Renal pelvis (tissue), 4 donors: ENCODE data around the gene LARP6. TPM values are rescaled to one million over a fixed set of nuclear protein-coding genes. Genes with fewer than 3 reads are reported as not detected.
"Not testable (repeated sequence)": the region's sequence is repeated elsewhere in the genome, so short reads cannot be mapped to it uniquely, and the experiment has no call there.

Source experiments
- DNase-seq: peaks from one replicate; pipeline ENCODE4 v3.0.0-alpha.2; 2013
- polyA plus RNA-seq, 3 donors: library from polyadenylated mRNA; unstranded; fragments of 120-200 nt; gene quantifications; one replicate each; pipeline ENCODE4 v1.2.1, GENCODE V29; 2013; ENCODE audit not compliant: insufficient read length in 3 of 3

Gene LARP6
- polyA plus RNA-seq, 3 donors, result 12.9 to 19.1 (median 15.3) TPM

DNA sequence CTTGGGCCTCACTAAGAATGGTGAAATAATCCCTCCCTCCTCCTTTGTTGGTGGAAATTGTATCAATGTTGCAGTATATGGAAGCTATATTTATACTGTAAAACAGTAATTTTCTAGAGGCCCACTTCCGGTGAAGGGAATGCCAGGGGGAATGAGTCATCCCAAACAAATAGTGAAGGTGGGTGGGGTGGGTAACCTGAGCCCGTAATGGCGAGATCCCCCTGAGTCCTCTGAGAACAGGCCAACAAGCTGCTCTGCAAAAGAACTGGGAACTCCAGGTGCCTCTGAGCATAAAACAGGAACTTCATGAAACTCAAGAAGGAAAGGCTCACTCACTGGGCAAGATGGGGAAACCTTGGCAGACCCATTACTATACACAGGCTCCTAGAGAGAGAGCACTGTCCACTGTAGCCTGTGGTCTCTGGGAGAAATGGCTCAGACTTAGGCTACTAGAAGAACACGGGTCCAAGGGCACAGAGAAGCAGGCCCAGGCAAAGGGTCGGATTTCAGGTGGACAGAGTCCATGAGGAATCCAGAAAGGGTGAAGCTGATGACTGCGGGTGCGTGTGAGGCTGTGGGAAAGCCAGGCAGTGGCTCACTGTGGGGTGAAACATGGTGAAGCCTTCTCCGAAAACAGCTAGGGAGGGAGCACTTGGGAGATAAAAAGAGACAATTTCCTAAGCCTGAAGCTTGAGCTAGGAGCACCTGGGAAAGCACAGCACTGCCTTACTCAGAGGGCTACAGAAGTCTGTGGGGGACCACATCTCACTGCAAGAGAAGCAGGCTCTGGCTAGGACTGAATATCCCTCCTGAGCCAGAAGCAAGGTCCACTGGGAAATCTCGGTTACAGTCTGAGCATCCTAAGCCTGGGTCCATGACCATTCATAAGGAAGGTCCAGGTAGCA lies 19.8 kb downstream of the LARP6 start:
- DNase-seq, result no peak

DNA sequence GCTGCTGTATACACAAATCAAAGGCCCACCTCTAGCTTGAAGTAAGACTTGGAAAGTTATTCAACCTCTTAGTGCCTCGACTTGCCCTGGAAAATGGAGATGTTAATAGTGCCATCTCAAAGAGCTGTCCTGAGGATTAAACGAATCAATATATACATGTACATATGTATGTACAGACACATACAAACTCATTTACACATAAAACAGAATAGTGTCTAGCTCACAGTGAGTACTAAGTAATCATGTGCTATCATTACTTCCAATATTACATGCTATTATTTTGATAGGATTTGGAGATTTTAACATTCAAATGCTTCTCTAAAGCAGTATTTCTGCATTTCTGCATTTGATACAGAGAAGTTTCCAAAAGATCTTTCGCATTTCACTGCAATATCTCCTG lies 20.5 kb downstream of the LARP6 start:
- no peak for DNase-seq

DNA sequence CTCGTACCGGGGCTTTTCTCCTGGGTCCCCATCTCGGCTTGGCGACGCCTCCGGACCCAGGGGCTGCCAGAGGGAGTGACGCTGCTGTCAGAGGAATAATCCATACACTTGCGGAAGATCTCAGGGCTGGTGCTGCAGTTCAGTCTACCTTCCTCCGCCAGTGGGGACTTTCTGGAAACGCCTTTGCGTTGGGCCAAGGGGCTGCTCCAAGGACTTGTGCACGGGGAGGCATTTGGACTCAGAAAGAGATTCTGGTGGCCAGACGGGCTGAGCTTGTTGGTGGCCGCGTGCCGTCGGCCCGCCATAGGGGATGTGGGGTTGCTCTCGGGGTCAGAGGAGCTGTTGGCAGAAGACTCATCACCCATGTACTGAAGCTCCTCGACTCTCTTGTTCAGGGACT lies 21.8 kb downstream of the LARP6 start:
- DNase-seq, result no peak

DNA sequence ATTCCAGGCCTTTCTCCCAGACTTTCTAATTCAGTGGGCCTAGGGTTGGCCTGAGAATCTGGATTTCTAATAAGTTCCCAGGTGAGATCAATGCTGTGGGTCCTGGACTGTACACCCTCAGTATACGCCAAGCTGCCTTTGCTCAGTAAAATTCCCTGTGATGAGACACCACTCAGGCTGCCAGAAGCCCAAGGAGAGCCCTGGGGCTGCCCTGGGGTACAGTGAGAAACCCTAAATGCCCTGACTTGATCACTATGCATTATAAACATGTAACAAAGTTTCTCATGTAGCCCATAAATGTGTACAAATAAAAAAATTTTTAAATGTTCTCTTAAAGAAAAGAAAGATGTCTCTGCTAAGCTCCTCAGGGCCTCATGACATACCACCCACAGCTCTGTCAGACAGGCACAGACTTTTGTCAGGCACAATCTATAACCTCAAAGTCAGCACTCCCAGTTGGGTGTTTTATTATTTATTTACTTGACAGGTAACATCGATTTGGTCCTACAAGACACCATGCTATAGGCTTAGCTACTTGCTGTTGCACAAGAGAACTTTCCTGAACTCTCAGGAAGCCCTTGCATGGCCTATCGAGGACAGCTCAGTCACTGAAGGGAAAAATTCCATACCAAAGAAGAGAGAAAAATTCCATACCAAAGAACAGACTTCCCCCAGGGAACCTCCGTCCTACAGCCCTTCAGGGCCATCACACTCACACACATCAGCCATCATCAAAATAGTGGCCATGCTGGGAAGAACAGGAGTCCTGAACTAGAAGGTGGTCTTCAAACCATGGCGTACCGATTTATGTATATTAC lies 22.7 kb downstream of the LARP6 start:
- no peak for DNase-seq

DNA sequence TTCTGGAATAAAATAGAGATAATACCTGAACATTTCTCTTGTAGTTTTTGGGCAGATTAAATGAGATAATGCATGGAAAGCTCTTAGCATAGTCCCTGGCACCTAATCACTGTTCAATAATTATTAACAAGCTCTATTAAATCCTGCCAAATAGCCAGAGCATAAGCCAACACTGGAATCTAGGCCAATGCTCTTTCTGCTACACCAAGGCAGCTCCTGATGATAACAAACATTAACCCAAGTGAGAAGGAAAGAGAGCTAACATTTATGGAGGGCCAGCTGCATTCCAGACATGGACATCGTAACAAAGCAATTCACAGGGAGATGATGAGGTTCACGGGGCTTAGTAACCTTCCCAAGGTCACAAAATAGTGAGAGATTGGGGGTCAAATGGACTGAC lies 23.3 kb downstream of the LARP6 start:
- DNase-seq, result no peak

DNA sequence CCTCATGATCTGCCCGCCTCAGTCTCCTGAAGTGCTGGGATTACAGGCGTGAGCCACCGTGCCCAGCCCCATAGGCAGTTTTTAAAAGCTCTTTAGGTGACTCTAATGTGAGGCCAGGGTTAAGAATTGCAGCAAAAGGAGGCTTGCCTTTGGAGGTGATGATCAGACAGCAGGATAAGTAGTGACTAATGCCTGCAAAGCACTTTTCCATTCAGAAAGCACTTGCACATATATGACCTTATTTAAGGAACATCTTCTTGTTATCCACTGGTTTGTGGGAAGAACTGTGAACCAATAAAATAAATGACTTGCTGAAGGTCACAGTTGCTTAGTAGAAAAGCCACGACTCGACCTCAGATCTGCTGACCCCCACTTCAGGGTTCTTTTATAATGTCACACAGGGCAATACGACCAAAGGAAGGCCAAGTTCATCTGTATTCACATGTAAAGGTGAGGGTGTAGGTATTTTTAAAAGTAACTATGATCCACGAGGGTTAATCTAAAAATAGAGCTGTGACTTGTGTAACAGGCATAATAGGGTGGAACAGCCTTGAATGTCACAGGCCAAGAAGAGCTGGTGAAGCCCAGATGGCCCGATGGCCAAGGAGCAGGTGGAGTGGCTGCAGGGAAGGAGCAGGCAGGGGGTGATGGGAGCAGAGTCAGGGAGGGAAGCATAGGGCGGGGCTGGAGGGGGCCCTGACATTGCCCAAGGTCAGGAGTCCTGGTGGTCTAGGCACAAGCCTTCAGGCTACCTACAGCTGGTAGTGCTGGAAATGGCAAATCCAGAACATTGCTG lies 24.4 kb downstream of the LARP6 start:
- DNase-seq, result no peak

DNA sequence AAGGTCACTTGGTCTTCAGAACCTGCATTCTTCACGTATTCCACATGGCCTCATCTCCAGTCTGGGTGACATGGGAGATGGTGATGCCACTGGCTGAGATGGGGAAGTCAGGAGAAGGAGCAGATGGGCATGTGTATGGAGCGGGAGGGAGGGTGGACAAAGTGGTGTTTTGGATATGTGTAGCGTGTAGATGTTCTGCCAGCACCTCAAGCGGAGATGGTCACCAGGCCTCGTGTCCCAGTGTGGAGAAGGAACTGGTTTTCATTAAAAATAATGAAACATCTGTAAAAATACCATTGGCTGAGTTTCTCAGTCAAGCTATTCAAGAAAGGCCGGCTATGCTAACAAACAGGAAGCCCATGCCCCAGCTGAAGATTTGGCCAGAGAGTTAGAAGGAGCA lies 26.2 kb downstream of the LARP6 start:
- no peak for DNase-seq

DNA sequence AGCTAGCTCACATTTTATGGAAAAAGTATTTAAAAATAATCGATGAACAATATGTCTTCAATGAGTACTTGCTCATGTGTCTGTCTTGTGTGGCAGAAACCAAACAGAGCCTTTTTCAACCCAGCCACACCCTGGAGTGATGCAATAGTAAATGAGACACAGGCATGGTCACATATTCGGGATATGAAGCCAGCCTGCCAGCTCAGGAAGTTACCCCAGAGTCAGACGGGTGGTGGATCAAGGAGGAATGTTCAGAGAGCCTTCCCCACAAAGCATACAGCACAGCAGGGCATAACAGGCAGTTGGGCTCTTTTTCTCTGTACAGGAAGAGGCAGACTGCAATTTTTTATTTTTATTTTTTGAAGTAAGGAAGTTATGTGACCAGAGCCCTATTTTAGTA lies 27.3 kb downstream of the LARP6 start:
- DNase-seq, result no peak

DNA sequence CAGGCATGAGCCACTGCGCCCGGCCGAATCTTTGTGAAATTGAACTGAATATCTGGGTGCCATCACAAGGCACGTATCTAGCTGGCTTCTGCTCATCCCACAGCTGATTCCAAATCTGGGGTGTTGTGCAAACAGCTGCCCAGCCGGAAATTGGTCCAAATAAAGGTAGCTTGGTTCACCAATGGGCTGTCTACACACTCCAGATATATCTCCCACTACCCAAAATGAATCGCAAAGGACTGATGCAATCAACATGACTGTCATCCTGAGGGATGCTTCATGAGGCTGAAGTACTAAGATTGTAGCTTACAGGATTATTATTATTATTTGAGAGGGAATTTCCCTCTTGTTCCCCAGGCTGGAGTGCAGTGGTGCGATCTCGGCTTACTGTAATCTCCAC lies 28.1 kb downstream of the LARP6 start:
- DNase-seq, result no peak

DNA sequence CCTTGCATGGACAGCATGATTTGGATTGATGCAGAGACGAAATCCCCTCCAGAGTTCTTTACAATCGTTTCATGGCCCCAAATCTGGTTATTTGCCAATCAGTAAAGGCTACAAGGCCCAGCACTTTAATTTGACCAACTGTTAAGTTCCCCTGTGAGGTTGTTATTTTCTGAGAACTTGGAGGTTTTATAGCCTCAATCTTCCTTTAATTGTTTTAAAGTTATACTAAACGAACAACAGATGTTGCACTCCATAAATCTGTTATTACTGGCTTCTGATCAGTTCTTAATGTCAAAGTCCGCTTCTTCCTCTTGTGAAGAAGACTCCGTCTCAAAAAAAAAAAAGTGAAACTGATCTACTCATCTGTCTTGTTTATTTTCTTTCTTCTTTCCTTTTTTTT lies 30.8 kb downstream of the LARP6 start:
- peak; percentile 9 for DNase-seq

DNA sequence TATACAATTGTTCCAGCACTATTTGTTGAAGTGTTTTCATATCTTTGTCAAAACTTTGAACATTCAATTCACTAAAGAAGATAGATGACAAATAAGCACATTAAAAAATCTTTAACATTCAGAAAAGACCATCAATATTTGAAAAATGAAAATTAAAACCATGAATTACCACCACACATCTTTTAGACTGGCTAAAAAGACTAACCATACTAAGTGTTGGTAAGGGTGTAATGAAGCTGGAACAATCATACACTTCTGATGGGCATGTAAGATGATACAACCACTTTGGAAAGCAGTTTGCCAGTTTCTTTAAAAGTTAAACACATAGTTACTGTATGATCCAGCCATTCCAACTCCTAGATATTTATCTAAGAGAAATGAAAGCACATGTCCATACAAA lies 33.7 kb downstream of the LARP6 start:
- no peak for DNase-seq

DNA sequence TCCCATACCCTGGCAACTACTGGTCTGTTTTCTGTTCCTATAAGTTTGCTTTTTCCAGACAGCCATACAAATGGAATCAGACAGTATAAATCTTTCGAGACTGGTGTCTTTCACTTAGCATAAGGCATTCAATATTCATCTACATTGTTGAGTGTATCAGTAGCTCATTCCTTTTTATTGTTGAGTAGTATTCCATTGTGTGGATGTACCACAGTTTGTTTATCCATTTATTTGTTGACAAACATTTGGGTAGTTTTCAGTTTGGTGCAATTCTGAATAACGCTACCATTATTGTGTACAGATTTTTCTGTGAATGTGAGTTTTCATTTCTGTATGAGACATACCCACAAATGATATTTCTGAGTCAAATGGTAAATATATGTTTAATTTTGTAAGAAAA lies 35.4 kb downstream of the LARP6 start:
- DNase-seq, result no peak

DNA sequence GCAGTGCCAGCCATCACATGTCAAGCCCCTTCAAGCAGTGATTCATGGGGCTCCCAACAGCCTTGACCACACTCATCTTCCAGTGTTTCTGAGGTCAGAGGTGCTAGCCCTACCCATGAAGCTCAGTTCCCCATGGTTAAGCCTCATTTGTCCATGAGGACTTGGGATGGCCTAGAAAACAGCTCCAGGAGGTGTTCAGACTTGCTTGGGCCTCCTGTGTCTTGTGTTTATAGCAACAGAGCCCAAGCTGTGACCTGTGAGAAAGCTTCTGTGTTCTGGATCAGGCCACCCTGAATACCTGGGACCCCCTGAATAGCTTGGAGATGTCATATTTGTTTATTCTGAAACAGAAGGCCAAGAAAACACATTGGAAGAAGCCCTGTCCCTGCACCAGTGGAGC lies 36.7 kb downstream of the LARP6 start:
- no peak for DNase-seq

DNA sequence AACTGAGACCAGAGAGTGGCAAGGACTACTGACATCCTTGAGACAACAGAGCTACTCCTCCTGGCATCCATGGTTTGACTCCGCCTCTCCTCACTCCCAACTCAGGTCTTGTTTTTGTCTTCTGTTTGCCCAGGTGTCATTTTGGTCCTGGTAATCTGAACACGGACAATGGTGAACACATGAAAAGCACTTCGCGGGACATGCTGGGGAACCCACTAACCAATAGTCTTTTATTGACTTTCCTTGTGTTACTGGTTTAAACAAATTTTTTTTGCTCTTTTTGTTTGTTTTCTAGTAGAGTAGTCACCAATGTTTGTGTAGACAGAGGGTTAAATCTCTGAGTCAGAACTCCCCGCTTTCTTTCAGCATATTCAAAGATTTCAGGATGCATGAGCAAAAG lies 38.4 kb downstream of the LARP6 start:
- no peak for DNase-seq

DNA sequence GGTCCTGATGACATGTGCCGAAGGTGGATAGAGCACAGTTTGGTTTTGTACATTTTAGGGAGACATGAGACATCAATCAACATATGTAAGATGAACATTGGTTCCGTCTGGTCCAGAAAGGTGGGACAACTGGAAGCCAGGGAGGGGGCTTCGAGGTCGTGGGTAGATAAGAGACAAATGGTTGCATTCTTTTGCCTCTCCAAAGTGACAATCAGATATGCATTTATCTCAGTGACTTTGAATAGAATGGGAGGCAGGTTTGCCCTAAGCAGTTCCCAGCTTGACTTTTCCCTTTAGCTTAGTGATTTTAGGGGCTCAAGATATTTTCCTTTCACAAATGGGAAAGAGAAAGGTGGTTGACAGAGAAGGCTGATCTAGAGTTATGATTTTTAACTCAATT lies 38.9 kb downstream of the LARP6 start:
- not testable (repeated sequence) for DNase-seq

DNA sequence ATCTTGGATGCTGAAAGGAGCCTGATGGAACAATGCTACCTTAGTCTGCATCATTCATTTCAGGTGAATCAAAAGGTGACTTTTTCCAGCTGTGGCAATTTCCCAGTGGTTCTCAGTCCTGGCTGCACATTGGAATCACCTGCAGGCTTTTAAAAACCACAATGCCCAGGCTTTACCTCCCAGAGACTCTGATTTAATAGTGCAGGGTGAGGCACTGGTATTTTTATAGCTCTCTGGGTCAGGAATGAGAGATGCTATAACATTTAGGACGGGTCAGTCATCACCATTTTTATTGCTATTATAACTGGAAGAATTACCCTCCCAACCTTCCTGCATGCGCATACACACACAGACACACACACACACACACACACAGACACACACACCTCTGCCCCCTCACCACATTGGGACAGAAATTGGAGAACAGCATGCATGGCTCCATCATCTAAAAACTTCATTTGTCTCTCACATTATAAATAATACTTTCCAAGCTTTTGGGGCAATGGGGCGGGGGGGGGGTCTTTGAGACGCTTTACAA lies 41.1 kb downstream of the LARP6 start:
- no peak for DNase-seq

DNA sequence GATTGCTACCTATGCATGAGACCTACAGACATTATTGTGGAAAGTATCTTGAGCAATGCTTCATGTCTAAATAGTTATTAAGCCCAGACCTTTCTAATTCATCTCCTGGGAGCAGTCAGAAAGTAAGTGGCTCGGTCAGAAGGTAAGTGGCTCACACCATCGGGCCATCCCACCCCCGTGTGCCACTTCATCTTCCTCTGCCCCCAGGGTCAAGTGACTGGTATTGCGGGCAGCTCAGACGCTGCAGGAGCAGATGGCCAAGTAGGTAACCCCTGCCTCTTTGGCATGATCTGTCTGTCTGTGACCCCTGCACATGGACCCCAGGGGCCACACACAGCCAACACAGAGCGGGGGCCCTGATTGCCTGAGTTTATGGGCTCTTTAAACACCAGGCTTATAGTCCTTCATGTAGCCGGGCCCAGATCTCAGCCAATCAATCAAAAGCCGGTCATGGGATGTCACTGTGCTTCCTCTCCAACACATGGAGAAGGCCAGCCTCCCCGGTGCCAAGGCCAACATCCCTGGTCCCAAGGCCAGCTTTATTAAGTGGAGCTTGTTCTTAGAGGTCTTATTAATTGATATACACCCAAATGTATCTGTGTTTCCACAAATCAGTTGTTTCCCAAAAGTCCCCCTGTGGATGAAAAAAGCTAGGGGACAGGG lies 42.9 kb downstream of the LARP6 start:
- DNase-seq, result no peak

DNA sequence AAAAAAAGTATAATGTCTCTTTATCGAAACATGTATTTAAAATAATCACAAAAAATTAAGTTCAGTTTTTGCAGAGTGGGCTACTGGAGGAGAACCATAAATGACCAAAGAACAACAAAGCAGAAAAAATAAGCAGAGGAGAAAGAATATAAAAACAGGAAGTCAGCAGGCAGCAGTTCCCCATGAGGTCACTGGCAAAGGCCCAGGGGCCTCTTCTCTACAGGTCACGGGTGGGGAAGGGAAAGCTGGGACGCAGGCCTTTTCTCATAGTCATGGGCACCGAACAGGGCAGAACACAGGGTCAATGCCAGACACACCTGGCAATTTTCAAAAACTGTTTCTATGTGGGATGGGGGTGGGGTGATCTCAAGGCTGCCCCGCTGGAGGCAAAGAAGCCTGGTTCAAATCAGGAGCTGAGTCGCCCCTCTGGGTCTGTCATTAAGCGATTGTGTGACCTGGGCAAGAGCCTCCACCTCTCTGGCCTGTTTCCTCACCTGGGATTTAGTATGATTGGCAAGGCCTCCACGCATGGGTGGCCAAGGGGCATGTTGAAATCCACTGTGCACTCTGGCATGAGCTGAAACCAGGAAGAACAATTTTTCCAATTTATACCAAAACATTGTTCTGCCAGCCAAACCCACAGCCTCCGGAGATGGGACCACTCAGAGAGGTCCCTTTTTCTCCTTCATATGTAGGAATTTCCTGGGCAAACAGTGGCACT lies 46.8 kb downstream of the LARP6 start:
- DNase-seq, result no peak

DNA sequence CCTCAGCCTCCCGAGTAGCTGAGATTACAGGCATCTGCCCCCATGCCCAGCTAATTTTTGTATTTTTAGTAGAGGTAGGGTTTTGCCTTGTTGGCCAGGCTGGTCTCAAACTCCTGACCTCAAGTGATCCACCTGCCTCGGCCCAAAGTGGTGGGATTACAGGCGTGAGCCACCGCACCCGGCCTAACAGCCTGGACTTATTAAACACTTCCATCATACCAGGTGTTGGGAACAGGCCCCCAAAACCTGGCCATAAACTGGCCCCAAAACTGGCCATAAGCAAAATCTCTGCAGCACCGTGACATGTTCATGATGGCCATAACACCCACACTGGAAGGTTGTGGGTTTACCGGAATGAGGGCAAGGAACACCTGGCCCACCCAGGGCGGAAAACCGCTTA lies 49.6 kb downstream of the LARP6 start:
- not testable (repeated sequence) for DNase-seq

DNA sequence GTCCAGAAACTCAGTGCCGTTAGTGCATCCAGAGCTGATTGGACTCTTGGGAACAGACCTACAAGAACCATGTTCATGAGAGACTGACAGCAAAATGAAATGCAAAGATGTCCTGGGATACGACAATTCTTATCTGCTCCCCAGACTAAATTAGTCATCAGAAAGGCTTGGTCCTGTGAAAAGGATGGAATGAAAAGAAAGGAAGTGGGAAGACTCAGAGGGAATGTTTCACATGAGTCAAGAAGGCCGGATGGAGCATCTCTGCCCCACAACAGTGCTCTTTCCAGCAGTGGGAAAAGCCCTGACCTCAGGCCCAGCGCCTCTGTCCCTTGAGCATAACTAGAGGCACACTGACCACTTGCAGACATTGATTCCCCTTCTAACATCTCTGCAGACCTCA lies 51.3 kb downstream of the LARP6 start:
- no peak for DNase-seq

DNA sequence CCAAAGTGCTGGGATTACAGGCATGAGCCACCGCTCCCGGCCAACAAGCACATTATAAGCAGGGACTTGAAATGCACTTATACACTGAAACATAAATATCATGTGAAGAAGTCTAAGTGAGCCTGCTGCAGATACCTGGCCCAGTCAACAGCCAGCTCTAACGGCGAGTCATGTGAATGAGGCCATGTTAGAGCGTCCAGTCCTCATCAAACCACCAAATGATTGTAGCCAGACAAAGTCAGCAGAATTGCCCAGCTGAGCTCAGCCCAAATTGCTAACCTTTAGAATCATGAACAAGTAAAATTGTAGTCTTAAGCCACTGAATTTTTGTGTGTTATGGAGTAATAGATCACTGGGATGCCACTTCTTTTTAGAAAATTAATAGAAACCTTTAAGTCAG lies 52.8 kb downstream of the LARP6 start:
- no peak for DNase-seq
